Measurements from ENCODE around the gene OPRL1.

OPRL1 gene

GRCh38 chr20:64077541-64077875 lies 2.4 kb upstream of the OPRL1 start:
- TF ChIP-seq SIN3A (IDR thresholded peaks at IDR 0.05; ENCODE audit: borderline replicate concordance, insufficient read depth, low read length) = no peak

- TF ChIP-seq POLR2AphosphoS5 (IDR thresholded peaks at IDR 0.05; ENCODE audit: low read depth, low read length) = no peak
- TF ChIP-seq REST (IDR thresholded peaks at IDR 0.05; ENCODE audit: insufficient read depth in 1 of 2, low read depth in 2 of 2, low read length in 2 of 2) = no peak
- TF ChIP-seq FOXP2 (optimal IDR thresholded peaks at IDR 0.05; ENCODE audit: borderline replicate concordance, extremely low read depth, extremely low read length, insufficient read depth) = no peak
- no peak for TF ChIP-seq TAF1 (IDR thresholded peaks at IDR 0.05; ENCODE audit: borderline replicate concordance, insufficient read depth, low read length)
- TF ChIP-seq SIN3A (IDR thresholded peaks at IDR 0.05; ENCODE audit: borderline replicate concordance, insufficient read depth, low read length) = no peak
Observed at GRCh38 chr20:64077876-64078551, 1.9 kb upstream of the OPRL1 start.

GRCh38 chr20:64078934-64079272 lies 979 bp upstream of the OPRL1 start:
- TF ChIP-seq SIN3A (IDR thresholded peaks at IDR 0.05; ENCODE audit: borderline replicate concordance, insufficient read depth, low read length) = no peak
- no peak for TF ChIP-seq TAF1 (IDR thresholded peaks at IDR 0.05; ENCODE audit: borderline replicate concordance, insufficient read depth, low read length)
- TF ChIP-seq REST (IDR thresholded peaks at IDR 0.05; ENCODE audit: insufficient read depth in 1 of 2, low read depth in 2 of 2, low read length in 2 of 2) = no peak
- no peak for TF ChIP-seq POLR2AphosphoS5 (IDR thresholded peaks at IDR 0.05; ENCODE audit: low read depth, low read length)
- no peak for TF ChIP-seq FOXP2 (optimal IDR thresholded peaks at IDR 0.05; ENCODE audit: borderline replicate concordance, extremely low read depth, extremely low read length, insufficient read depth)

GRCh38 chr20:64079273-64080012 lies 439 bp upstream of the OPRL1 start, which contains the start of gene RGS19:
TSS of gene RGS19 (minus strand) at chr20:64079518. CDS start at chr20:64076886, 2,632 bp downstream.
- TF ChIP-seq TAF1 (IDR thresholded peaks at IDR 0.05; ENCODE audit: borderline replicate concordance, insufficient read depth, low read length) (no peak), SIN3A (IDR thresholded peaks at IDR 0.05; ENCODE audit: borderline replicate concordance, insufficient read depth, low read length) (no peak), FOXP2 (optimal IDR thresholded peaks at IDR 0.05; ENCODE audit: borderline replicate concordance, extremely low read depth, extremely low read length, insufficient read depth) (no peak), REST (IDR thresholded peaks at IDR 0.05; ENCODE audit: insufficient read depth in 1 of 2, low read depth in 2 of 2, low read length in 2 of 2) (no peak), POLR2AphosphoS5 (IDR thresholded peaks at IDR 0.05; ENCODE audit: low read depth, low read length) (no peak)

GRCh38 chr20:64080813-64081623 lies 1.1 kb downstream of the OPRL1 start:
- TF ChIP-seq SIN3A (IDR thresholded peaks at IDR 0.05; ENCODE audit: borderline replicate concordance, insufficient read depth, low read length) (no peak), REST (IDR thresholded peaks at IDR 0.05; ENCODE audit: insufficient read depth in 1 of 2, low read depth in 2 of 2, low read length in 2 of 2) (no peak), POLR2AphosphoS5 (IDR thresholded peaks at IDR 0.05; ENCODE audit: low read depth, low read length) (no peak), FOXP2 (optimal IDR thresholded peaks at IDR 0.05; ENCODE audit: borderline replicate concordance, extremely low read depth, extremely low read length, insufficient read depth) (no peak)
